Thyroid gland (tissue), 4 donors: ENCODE results near the gene KIF14. TPM values are rescaled to one million over a fixed set of nuclear protein-coding genes. Genes with fewer than 3 reads are reported as not detected.
A peak's percentile ranks its signal among the peaks of the same experiment; 100 is the strongest.

ENCODE experiments used
- DNase-seq, 2 donors: peaks; one replicate each; pipeline ENCODE4 v3.0.0-alpha.2; 2019
- H3K27ac ChIP-seq, 3 donors: fragments of 200-600 bp; sonication (generic); 1 replicate in 2 of 3; 2 replicates in 1 of 3; pipeline ENCODE4 v1.5.1; 2016 to 2019; ENCODE audit warnings: mild to moderate bottlenecking in 1 of 3, moderate library complexity in 1 of 3
- H3K27me3 ChIP-seq: fragments of 200-600 bp; sonication (generic); one replicate; pipeline ENCODE4 v1.5.1; 2019
- H3K36me3 ChIP-seq, 2 donors: fragments of 200-600 bp; sonication (generic); one replicate each; pipeline ENCODE4 v1.5.1; 2016 to 2019
- H3K4me1 ChIP-seq, 2 donors: fragments of 200-600 bp; sonication (generic); one replicate each; pipeline ENCODE4 v1.5.1; 2017 to 2019
- H3K4me3 ChIP-seq, 3 donors: fragments of 200-600 bp; sonication (generic); replicated peaks in 1 of 3; 1 replicate in 2 of 3; 2 replicates in 1 of 3; pipeline ENCODE4 v1.5.1; 2016; ENCODE audit warnings: mild to moderate bottlenecking in 1 of 3
- H3K9me3 ChIP-seq: fragments of 200-600 bp; sonication (generic); one replicate; pipeline ENCODE4 v1.5.1; 2017
- POLR2A ChIP-seq, 2 donors: fragments of 450-650 bp; IDR thresholded peaks; one replicate each; pipeline ENCODE4 v1.6.1; 2017; ENCODE audit warnings: antibody characterized with exemption in 2 of 2, mild to moderate bottlenecking in 2 of 2, moderate library complexity in 1 of 2
- WGBS, 2 donors: methylation state at CpG; one replicate each; pipeline ENCODE4 v1.1.5; 2017; 5-methylcytosine and 5-hydroxymethylcytosine counted together
- intact Hi-C: fragments of 100-400 bp; cut with DNase I; formaldehyde crosslinking; loops from one replicate; pipeline ENCODE4 v1.15.1; 2023
- total RNA-seq, 4 donors: library from RNA; depleted of rRNA; stranded (reverse); fragments of >200 nt; gene quantifications; one replicate each; pipeline ENCODE4 v1.2.3, GENCODE V29; 2016
- TF ChIP-seq, protein P1 (sequence below), 6 experiments: fragments of 200-600 bp in 3 of 6; fragments of 450-650 bp in 3 of 6; sonication (generic) in 3 of 6; IDR thresholded peaks; one replicate each; pipeline ENCODE4 v1.5.1; 2016 to 2019; ENCODE audit warnings: antibody characterized with exemption in 6 of 6, mild to moderate bottlenecking in 2 of 6, inconsistent platforms in 1 of 6, moderate library complexity in 1 of 6

The KIF14 gene
- total RNA-seq, 4 donors from 2014 or later, result 0.05 to 0.42 (median 0.18) TPM

DNA sequence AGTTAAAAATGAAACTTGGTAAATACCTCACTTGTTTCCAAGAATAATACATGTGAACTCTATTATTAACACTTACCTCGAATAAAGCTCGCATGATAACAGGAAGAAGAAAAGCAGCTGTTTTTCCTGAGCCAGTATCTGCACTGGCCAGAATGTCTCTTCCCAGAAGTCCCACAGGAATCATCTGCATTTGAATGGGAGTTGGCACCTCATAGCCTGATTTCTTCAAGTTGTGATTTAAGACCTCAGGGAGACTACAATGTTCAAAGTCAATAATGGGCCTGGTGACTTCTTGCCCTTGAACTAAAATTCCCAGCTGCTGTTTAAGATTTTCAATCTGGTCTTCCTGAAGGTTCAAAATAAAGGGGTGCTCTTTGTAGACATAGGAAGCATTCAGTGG, 45.3 kb upstream of the KIF14 start:
- Histone ChIP-seq H3K36me3 (peaks cover 4 to 13% of the 10 kb centered on the region in 2 donors), H3K4me3 (no peak overlapping the region), H3K4me1 (peaks cover 0 to 11% of the 10 kb centered on the region in 2 donors), H3K27me3 (no peaks in the 10 kb centered on the region), H3K27ac (peak overlapping the region in 2 of 3 donors; percentile 4 to 63), H3K9me3 (no peaks in the 10 kb centered on the region)
- no peak for DNase-seq
- TF ChIP-seq, protein P1, sequence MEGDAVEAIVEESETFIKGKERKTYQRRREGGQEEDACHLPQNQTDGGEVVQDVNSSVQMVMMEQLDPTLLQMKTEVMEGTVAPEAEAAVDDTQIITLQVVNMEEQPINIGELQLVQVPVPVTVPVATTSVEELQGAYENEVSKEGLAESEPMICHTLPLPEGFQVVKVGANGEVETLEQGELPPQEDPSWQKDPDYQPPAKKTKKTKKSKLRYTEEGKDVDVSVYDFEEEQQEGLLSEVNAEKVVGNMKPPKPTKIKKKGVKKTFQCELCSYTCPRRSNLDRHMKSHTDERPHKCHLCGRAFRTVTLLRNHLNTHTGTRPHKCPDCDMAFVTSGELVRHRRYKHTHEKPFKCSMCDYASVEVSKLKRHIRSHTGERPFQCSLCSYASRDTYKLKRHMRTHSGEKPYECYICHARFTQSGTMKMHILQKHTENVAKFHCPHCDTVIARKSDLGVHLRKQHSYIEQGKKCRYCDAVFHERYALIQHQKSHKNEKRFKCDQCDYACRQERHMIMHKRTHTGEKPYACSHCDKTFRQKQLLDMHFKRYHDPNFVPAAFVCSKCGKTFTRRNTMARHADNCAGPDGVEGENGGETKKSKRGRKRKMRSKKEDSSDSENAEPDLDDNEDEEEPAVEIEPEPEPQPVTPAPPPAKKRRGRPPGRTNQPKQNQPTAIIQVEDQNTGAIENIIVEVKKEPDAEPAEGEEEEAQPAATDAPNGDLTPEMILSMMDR (IDR thresholded peaks at IDR 0.05), result no peak
- TF ChIP-seq POLR2A (IDR thresholded peaks at IDR 0.05), result no peak
- intact Hi-C loops, result no loop called here
- WGBS, 2 donors, result 57 to 61% methylated on average over 2 of the region's 2 CpGs

DNA sequence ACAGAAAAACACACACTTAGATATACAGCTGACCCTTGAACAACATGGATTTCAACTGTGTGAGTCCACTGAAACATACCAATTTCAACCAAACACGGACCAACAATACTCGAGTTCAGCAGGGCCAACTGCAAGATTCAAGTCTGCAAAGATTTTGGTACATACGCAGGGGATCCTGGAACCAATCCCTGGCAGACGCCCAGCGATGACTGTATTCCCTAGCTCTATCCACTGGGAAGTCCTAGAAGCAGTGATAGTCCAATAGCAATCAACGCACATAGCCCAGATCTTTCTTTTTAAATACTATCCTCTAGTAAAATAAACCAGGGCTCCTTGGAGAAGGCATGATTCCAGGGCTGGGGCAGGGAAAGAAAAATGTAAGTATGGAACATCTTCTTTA, 40.2 kb upstream of the KIF14 start:
- Histone ChIP-seq H3K27me3 (no peaks in the 10 kb centered on the region), H3K4me3 (no peak overlapping the region), H3K9me3 (no peaks in the 10 kb centered on the region), H3K4me1 (no peaks in the 10 kb centered on the region), H3K36me3 (peaks cover 21 to 39% of the 10 kb centered on the region in 2 donors), H3K27ac (no peak overlapping the region)
- TF ChIP-seq POLR2A (IDR thresholded peaks at IDR 0.05), result no peak
- TF ChIP-seq, protein P1 (IDR thresholded peaks at IDR 0.05), result no peak
- WGBS, 2 donors, result 82 to 94% methylated on average over 6 of the region's 6 CpGs
- DNase-seq, result no peak
- intact Hi-C loops, result no loop called here

DNA sequence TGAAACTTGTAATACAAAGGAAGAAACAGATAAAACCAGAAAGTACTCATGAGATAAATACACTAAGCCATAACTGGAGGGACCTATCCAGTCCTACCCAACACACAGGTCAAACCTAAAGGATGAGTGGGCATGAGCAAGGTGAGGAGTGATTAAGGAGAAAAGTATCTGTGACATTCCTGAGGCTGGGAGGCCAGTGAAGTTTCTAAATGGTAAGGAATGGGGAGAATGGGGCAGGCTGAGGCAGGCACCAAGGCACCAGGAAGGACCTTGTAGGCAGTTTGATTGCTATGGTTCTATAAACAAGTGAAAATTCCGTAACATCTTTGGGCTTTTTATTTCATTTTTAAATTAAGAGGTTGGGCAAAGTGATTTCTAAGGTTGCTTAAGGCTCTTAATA, 38.7 kb upstream of the KIF14 start:
- 91 to 100% methylated on average over 1 of the region's 1 CpG for WGBS, 2 donors
- intact Hi-C loops, result no loop called here
- Histone ChIP-seq H3K36me3 (peaks cover 21 to 39% of the 10 kb centered on the region in 2 donors), H3K27ac (no peak overlapping the region), H3K4me3 (no peak overlapping the region), H3K4me1 (no peaks in the 10 kb centered on the region), H3K9me3 (no peaks in the 10 kb centered on the region), H3K27me3 (no peaks in the 10 kb centered on the region)
- TF ChIP-seq POLR2A (IDR thresholded peaks at IDR 0.05), result no peak
- TF ChIP-seq, protein P1 (IDR thresholded peaks at IDR 0.05), result no peak
- DNase-seq, result no peak

DNA sequence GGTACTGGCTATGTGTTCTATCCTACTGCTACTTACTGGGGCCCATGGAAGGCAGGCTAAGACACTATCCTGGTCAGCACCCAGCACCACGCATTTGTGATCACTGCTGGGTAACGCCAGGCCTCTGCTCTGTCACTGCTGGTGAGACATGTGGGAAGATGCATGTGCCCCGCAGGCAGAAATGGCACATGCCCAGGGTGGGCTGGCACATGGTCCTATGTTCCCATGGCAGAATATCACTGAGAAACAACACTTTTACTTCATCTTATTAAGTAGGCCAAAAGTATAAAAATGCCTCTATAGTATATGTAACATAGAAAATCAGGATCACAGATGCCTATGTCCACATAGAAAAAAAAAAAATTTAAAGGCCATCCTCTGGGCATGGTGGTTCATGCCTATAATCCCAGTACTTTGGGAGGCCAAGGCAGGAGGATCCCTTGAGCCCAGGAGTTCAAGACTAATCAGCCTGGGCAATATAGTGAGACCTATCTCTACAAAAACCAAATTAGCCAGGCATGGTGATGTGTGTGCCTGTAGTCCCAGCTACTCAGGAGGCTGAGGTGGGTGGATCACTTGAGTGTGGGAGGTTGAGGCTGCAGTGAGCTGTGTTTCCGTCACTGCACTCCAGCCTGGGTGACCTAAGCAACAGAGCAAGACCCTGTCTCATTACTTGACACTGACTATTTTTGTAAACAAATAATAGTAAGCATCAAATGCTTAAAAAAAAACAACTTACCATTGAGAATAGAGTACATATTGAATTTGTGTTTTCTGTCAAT, 37.7 kb upstream of the KIF14 start:
- H3K9me3 ChIP-seq, result no peaks in the 10 kb centered on the region
- intact Hi-C loops, result no loop called here
- no peak for TF ChIP-seq POLR2A (IDR thresholded peaks at IDR 0.05)
- TF ChIP-seq, protein P1 (IDR thresholded peaks at IDR 0.05), result no peak
- no peak overlapping the region for H3K27ac ChIP-seq
- H3K4me1 ChIP-seq, result no peaks in the 10 kb centered on the region
- H3K4me3 ChIP-seq, result no peak overlapping the region
- no peaks in the 10 kb centered on the region for H3K27me3 ChIP-seq
- 98 to 100% methylated on average over 4 of the region's 4 CpGs for WGBS, 2 donors
- DNase-seq, result no peak
- peaks cover 16 to 36% of the 10 kb centered on the region in 2 donors for H3K36me3 ChIP-seq

DNA sequence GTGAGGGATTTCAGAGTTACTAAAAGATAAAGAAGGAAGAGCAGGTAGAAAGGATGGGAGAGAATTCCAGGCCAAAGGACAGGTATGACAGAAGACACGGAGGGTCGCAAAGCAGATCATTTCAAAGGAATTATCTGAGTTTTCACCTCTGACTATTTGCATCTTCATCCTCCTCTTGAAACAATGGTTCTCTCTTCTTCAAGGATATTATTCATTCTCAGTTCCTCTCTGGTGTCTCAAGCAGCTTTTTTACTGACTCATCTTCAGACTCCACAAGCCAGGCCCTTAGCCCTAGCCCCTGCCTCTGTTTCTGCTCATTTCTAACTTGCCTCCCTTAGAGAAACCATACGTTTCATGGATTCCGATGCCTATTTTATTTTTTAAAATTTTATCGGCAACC, 34.1 kb upstream of the KIF14 start:
- DNase-seq, result no peak
- no peaks in the 10 kb centered on the region for H3K9me3 ChIP-seq
- TF ChIP-seq POLR2A (IDR thresholded peaks at IDR 0.05), result no peak
- TF ChIP-seq, protein P1 (IDR thresholded peaks at IDR 0.05), result no peak
- peaks cover 16 to 22% of the 10 kb centered on the region in 2 donors for H3K36me3 ChIP-seq
- H3K4me1 ChIP-seq, result no peaks in the 10 kb centered on the region
- WGBS, 2 donors, result 93 to 95% methylated on average over 5 of the region's 5 CpGs
- H3K27me3 ChIP-seq, result no peaks in the 10 kb centered on the region
- H3K27ac ChIP-seq, result no peak overlapping the region
- intact Hi-C loops, result no loop called here
- H3K4me3 ChIP-seq, result no peak overlapping the region
